OCI-M2 (cell line): ENCODE results near the gene R3HDM2.
"Not testable (repeated sequence)": the region's sequence is repeated elsewhere in the genome, so short reads cannot be mapped to it uniquely, and the experiment has no call there.

Experiments
- DNase-seq: peaks from one replicate; lab custom pipeline; 2025; ENCODE audit not compliant: unreplicated experiment; lab: John Stamatoyannopoulos, UW

R3HDM2 gene

DNA sequence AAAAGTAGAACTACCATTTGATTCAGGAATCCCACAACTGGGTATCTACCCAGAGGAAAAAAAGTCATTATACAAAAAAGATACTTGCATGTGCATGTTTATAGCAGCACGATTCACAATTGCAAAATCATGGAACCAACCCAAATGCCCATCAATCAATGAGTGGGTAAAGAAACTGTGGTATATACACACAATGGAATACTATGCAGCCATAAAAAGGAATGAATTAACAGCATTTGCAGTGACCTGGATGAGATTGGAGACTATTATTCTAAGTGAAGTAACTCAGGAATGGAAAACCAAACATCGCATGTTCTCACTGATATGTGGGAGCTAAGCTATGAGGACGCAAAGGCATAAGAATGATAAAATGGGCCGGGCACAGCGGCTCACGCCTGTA is 154.6 kb downstream of the R3HDM2 start:
- not testable (repeated sequence) for DNase-seq

DNA sequence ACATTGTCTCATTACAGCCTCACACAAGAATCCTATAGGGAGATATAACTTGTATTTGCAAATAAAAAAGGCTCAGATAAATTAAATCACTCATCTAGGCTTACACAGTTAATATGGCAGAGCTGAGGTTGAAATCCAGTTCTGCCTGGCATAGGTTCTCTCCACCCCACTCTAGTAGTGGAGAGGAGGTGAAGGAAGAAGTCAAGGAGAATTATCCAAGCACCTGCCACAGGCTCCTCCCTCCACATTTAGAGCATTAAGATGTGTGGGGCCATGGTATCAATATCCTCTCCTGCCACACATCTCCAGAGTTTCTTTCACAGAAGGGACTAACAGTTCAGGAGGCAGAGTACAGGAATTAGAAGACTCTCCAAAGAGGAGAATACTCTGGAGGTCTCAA is 157.3 kb downstream of the R3HDM2 start:
- no peak for DNase-seq

DNA sequence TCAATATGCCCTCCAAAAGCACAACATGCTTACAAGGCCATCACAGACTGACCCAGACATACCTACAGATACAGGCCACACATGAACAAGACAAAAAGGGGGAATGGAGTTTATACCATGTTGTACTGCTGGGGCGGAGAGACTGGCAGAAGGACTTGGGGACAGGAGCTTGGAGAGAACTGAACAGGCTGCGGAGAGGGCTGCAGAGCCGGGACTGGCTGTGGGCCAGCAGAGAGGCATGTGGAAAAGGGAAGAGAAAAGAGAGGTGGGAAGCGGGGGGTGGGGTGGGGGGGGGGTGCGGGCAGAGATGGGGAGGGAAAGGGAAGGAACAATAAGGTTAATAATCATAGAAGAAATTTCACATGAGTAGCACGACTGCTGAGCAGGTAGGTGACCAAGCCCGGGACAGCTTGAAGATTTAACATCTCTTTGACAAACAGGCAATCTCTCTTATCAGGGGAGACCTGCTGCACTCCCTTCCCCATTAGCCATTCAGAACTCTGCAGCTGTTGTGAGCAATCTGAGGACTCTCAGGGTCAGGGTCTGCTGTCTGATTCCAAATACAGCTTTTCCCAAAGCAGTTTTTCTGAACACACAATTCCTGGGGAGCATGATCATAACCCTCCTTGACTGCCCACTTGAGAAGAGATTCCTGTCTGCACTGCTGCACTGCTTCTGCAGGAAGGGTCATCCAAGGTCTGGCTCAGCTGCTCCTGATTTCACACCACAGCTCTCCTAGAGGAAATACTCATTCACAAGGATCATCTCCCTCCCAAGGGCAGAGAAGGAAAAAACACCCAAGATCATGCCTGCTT is 158.3 kb downstream of the R3HDM2 start:
- no peak for DNase-seq

DNA sequence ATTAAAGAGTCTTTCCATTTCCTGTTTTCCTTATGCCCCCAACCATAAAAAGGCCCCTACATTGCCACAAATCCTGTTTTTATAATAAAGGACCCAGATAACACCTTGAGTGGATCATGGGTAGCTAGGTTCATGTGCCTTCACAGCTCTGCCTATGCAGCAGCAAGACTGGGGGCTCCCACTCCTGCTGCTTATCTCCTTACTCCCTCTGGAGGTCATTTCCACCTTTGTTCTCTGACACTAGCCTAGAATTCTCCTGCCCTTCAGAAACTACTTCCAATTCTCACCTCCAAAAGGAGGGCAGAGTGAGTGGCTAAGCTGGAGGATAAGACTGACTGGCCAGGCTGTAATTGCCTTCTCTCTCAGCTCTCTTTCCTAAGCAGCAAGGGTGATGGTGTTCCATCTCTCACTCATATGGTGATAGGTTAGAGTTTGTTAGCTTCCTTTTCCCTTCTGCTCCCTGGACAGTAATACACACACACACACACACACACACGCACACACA is 159.8 kb downstream of the R3HDM2 start:
- DNase-seq = no peak

DNA sequence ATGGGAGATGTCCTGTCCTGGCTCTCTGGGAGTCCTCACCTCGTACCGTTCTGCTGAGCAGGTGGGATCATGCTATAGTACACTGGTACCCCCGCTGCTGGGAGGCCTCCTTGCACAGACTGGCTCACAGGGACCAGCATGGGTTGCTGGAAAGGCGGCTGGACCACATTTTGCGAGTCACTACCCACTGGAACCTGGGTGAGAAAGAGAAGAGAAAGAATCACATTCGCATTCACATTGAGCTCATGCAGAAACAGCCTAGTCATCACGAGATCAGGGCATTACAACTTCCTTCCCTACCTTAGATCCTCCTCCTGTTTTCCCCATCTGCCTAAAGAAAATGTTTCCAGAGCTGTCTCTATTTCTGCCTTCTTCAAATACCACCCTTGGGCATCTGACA is 162.6 kb downstream of the R3HDM2 start:
- DNase-seq = no peak

DNA sequence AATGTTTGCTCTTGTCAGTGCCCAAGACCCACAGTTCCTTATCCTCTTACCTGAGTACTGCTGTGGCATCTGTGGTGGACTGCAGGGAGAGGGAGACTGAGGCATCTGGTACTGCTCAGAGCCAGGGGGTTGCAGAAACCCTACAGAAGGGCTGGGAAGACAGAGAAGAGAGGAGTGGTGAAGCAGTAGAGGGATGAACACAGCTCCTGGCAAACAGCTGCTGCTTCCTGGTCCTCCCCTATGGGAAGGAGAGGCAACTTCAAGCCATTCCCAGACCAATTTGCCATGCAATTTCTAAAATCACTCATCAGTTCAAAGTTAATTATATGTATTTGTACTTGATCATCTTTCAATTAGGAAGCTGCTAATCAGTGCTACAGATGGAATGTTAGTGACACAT is 164.2 kb downstream of the R3HDM2 start:
- no peak for DNase-seq

DNA sequence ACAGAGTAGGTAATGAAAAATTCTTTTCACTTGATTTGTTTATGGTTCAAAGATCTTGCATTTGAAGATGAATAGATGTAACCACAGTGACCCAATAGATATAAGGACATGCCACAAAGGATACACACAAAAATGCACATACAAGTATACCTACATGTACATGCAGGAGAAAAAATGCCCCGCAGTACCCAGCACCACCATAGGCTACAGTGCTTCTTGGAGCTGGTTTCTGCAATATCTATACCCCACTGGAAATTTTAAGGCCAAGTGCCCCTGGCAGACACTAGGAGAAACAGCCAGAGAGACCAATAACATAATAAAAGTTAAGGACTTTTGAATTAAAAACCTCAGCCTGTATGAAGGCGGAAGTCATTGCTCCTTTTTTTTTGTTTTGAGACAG is 167.7 kb downstream of the R3HDM2 start:
- no peak for DNase-seq

DNA sequence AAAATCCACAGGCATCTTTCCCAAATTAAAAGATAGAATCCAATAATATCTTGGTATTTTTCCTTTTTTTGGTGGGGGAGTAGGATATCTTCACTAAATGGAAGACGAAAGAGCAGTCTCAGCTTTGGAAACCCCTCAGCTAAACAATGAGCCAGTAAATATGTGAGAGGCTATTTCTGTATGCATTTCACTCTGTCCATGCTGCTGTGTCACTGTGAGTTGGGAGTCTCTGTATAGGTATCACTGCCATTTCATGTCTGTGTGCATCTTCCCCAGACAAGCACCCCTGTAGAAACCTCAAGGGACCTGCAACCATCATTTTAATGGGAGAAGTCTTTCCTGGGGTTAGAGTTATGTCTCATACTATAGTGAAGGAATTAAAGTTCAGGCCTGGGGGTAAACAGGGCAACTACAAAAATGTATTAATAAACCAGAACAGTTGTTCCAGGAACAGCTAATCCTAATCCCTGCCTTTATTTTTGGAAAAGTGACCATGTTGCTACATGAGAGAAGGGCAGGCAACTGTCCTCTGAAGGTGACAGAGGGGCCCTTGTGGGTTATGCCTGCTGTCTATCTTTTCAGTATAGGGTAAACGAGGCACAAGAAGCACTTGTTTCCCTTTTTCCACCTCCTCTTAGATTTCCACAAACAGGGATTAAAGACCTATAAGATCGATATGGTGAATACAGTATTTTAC is 168.6 kb downstream of the R3HDM2 start:
- DNase-seq = no peak

DNA sequence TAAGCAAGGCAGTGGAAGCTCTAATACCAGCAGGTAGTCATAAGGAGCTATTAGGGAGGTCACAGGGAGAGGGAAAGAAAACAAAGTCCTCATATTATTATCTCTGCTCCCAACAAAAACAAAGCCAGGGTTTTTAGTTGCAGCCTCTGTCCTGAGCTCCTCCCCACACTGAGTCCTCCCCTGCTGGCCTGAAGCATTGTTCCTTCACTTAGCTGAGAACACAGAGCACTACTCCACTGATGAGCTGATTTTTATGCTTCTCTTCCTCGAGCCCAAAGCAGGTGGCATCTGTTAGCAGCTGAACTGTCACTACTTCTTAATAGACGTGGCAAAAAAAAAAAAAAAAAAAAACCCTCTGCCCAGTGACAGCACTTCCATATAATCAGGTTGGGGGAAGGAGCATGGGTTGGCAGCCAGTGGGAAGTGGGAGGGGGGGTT is 169.4 kb downstream of the R3HDM2 start:
- no peak for DNase-seq

DNA sequence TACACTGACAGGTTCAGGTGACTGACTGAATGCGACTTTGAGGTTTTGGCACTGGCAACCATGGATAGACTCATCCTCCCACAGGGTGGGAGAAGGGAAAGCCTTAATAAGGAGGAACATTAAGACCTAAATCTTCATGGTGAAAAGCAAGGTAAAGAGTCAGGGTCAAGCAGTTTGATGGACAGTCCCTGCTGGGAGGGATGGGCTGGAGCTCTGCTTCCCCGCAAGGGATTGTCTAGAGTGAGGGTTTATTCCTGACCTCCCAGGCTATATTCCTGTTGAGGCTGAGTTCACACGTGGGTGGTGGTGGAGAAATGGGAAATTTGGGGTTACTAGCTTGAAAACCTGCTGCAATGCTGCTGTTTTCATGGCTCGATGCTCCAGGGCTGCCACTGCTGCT is 170.5 kb downstream of the R3HDM2 start:
- DNase-seq = no peak

DNA sequence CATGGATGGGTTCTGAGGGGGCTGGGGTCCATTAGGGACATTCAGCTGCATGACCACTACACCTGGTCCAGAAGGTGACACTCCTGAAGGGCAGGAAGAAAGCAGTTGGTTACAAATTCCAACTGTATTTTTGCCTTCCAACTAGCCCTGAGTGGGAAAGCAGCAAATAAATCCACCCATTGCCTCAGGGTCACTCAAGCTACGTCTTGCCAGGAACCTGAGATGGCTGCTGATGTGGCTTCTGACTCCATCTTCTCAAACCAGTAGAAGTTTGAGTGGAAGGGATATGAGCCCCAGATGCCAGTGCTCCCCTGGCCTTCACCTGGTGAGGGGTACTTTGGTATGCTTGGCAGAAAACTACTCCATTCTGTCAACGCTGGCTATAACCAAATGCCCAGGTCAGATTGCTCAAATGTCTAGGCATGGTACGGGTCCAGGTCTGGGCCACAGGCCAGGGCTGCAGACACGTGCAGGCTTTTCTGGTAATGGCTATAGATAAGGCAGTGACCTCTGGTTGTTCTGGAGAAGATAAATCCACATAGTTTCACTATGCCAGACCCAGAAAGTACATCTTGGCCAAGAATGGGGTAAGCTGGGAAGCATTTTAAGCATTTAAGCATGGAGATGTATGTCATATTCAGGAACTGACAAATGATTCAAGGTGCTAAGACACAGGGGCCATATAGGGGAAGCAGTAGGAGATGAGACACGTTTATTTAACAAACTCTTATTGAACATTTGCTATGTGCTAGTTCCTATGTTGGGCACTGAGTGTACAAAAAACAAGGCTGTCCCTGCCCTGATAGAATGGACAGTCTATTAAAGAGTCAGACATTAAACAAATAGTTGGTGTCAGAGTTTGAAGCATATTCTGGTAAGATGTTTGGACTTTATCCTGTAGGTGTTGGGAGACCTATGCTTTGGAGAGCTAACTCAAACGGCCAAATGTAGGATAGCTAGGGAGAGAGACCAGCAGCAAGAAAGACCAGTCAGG is 171.6 kb downstream of the R3HDM2 start:
- no peak for DNase-seq

DNA sequence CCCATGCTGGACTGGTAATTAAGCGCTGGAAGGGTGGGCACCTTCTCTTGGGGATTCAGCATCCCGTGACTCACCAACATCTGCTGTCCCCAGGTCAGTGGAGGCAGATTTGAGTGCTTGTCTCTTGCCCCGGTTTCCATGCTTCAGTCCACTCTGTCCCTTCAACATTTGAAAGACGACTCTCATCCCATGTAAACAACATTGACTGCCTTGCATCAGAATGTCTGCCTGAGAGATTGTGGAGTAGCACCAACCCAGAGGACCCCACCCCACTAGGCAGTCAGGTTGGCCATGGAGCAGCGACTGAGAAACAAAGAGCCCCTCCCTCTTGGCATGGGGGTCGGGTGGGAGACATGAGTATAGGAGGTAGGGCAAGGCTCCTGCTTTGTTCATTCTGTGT is 174.9 kb downstream of the R3HDM2 start:
- no peak for DNase-seq

DNA sequence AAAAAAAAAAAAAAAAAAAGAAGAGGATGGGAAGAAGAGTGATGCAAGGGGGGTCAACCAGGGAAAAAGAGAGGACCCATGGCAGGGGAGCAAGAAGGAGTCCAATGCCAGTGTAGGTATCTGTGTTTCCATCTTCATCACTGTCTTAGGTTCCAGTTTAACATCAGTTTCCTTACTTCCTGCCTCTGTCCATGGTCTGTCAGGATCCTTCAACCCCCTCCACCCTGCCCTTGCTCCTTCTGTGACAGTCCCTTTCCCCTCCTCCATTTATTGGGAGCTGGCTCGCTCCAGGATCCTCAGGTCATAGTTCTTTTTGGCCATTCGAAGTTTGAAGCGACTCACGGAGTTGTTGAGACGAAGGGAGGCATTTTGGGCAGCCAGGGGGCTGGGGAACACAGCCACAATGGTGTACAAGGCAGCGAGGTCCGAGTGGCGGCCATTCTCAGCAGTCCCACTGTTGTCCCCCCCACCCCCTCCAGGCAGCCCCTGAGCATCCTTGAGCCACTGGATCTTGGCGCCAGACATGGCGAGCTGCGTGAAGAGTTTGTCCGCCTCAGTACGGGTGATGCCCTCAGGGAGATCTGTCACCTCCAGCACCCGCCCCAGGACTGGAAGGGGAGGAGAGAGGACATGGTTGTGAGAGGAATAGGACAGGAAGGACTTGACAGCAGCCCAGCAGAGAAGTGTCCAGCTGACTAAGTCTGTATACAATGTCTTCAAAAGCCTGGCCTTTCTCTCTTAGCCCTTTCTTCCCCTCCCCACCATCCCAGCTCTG is 176.2 kb downstream of the R3HDM2 start:
- DNase-seq = no peak

DNA sequence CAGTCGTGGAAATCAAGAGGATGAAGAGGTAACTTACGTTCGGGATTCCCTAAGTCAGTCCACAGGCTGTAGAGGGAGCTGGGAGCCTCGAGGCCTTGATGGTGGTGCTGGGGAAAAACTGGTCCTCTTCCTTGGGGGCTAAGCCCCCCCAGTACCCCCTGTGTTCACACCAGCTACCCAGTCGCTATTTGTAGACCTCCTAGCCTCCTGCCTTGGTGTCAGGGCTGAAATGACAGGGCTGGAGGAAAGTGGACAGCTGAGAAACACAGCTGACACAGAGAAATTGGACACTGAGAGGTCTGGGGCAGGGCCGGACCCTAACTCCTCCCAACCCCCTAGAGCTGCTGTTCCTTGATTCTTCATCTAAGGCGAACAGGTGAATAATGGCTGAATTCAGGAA is 179.9 kb downstream of the R3HDM2 start, which contains the start of gene STAC3:
Gene STAC3, minus strand, starts transcription at position 232 of the 400 bp plus-strand sequence. CDS start 1,551 bp downstream, outside the sequence.
- no peak for DNase-seq

DNA sequence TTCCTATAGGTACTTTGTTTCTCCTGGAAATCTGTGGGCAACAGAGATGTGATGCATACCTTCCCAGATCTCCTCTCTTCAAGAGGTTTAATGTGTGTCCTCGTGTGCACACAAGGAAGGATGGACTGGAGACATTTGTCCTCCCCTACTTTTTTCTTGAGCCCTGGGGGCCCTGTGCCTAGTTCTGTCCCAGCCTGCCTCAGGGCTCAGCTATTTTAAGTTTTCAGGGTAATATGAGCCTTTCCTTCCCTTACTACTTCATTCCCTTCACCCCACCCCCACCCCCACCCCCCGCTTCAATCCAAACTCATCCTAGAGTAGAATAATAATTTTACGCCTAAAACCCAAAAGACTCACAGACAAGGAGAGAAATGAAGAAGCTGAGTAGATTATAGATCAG is 180.3 kb downstream of the R3HDM2 start:
- DNase-seq = no peak

DNA sequence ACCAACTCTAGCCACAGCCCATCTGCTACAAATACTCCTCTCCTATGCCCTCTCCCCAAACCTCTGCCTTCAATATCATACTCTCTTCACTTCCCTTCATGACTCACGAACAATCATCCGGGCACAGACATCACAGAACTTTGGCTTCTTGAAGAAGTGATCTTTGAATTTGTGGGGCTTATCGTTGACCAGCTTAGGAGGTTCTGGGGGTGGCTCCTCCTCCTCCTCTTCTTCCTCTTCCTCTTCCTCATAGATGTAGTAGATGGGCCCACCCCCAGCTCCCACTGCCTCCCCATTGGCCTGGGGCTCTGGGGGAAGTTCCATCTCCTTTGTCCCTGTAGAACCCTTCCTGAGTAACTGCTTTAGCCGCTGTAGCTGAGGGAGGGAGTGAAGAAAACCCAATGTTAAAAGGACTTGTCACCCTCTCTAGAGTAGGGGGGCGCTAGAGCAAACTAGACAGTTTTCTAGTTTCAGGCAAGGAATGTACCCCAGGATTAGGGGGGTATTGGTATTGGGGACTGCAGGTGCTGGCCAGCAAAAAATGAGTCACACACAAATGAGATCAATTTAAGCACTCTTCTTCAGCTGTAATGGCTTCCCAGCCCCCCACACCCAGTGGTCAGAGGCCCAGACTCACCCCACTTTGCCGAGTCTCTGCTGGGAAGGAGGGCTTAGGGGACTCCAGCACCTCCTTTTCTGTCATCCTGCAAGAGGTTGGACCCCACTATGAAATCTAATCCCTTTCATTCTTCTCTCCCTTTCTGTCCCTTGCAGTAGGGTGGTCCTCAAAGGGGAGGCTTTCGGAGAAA is 181.7 kb downstream of the R3HDM2 start:
- peak; percentile 59 for DNase-seq

DNA sequence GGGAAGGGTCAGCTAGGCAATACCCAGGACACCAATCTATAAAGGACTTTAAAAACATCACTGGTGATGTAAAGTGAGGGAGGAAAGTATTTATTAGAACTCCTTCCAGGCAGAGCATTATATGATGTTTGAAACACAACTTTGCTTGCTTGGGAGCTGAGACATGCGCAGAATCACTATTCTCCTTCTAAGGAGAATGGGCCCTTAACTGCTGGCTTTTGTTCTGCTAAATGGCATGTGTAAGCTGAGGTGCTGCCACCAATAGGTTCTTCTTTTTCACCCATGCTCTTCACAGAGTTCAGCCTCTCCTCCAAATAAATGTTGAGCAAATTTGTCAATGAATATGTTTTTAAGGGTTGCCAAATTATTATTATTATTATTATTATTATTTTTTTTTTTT is 183.8 kb downstream of the R3HDM2 start:
- DNase-seq = no peak

DNA sequence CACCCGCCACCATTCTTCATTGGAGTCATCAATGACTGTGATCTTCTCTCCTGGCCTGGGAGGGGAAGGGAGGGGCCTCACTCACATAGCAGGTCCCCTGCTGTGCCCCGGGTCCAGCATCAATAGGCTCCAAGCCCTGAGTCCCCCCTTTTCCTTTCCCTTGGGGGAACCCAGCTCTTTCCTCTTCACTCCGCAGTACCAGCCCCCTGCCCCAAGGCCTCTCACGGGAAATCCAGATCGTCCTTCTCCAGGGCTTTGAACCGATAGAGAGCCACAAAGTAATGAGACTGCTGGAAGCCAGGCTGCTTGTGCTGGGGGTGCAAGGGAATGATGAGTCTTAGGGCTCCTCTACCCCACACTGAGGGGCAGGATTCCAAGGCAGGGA is 186.5 kb downstream of the R3HDM2 start:
- DNase-seq = no peak

DNA sequence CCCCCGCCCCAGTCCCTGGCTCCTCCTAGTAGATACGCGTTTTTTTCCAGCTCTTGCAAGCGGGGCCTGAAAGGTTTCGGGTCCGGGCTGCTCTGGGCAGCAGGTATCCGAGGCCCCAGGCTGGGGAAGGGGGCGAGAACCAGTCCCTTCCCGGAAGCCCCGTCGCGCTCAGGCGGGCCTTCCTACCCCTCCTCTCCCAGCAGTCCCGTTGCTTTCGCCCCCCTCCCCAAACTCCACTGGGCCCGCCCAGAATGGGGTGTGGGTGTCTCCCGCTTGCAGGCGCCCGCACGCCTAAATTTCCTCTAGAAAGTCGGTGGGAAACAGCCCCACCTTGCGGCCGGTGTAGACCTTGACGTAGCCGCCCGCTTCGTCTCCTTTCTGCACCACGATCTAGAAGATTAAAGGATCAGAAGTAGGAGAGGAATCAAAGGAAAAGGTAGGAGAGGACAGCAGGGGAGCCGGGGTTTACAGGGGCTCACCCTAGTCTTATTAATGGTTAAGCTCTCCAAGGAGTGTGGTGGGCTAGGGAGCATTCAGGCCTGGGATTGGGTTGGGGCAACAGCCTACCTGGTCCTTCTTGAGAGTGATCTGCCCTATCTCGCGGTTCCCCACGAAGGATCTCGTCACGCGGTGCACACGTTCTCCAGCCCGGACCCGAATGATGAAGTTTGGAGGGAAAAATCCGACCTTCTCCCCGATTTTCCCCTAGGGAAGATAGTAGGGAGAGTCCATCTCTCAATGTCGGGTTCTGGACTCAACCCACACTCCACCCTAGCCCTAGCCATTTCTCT is 187.1 kb downstream of the R3HDM2 start:
- peak; percentile 35 for DNase-seq
